Measurements from ENCODE around the gene CFAP58. TPM values are rescaled to one million over a fixed set of nuclear protein-coding genes. Genes with fewer than 3 reads are reported as not detected.

The CFAP58 gene
- total RNA-seq, 1 experiment from 2014 or later: 0.63 TPM

- no peak overlapping the region for H3K18ac ChIP-seq (ENCODE audit: insufficient read length, low read depth, low read length)
- Mint-ChIP-seq H3K27me3 (ENCODE audit: low read depth) (peaks cover under 1% of the 10 kb centered on the region; the same call in 1 of the 2 replicates), H3K9me3 (no peaks in the 10 kb centered on the region), H3K4me1 (peaks cover 16 to 19% of the 10 kb centered on the region in 2 experiments), H3K36me3 (ENCODE audit: insufficient read depth in 1 of 3, low read depth in 3 of 3) (no peaks in the 10 kb centered on the region), H3K27ac (no peak overlapping the region), H3K4me3 (no peak overlapping the region)
- H3K79me2 ChIP-seq (ENCODE audit: insufficient read depth, low read length): no peaks in the 10 kb centered on the region
- H3K4me2 ChIP-seq (ENCODE audit: insufficient read depth, insufficient read length, low read length): no peak overlapping the region
- H3T11ph ChIP-seq (ENCODE audit: low read length): no peak overlapping the region
- H3K4me1 ChIP-seq (ENCODE audit: insufficient read depth, low read length): peaks cover 7% of the 10 kb centered on the region; the same call in 1 of the 2 replicates
- no peak overlapping the region for H4K5ac ChIP-seq (ENCODE audit: insufficient read length, low read depth, low read length)
- no peaks in the 10 kb centered on the region for H3K9me3 ChIP-seq (ENCODE audit: control insufficient read depth, low read depth, low read length)
- H3K4ac ChIP-seq (ENCODE audit: low read depth, low read length): no peak overlapping the region
- H3K27me3 ChIP-seq (ENCODE audit: insufficient read depth, low read length): no peaks in the 10 kb centered on the region; the same call in 1 of the 2 replicates
- no peak overlapping the region for H4K8ac ChIP-seq (replicated peaks; ENCODE audit: insufficient read length, low read depth, low read length)
- no peak for TF ChIP-seq CTCF (conservative IDR thresholded peaks at IDR 0.05)
- no peak overlapping the region for H3K23ac ChIP-seq (ENCODE audit: insufficient read length, low read depth, low read length)
- no peak overlapping the region for H4K91ac ChIP-seq (ENCODE audit: insufficient read length, low read depth, low read length)
- no peak overlapping the region for H3K56ac ChIP-seq (ENCODE audit: insufficient read length, low read depth, low read length)
- no peak overlapping the region for H2BK15ac ChIP-seq (ENCODE audit: low read depth, low read length)
- H2BK20ac ChIP-seq (ENCODE audit: low read depth, low read length, poor library complexity, severe bottlenecking): no peak overlapping the region
- no peak overlapping the region for H3K14ac ChIP-seq (ENCODE audit: insufficient read depth, low read length)
- H2AK5ac ChIP-seq (ENCODE audit: insufficient read length, low read length): no peak overlapping the region
- WGBS (ENCODE audit: extremely low coverage, insufficient read length, low lambda C conversion rate): no CpG with 5 or more reads among the region's 1 CpG
- H3K23me2 ChIP-seq (ENCODE audit: insufficient read length, low read depth, low read length, poor library complexity, severe bottlenecking): no peaks in the 10 kb centered on the region
- no peaks in the 10 kb centered on the region for H3K79me1 ChIP-seq (ENCODE audit: insufficient read depth, low read depth, low read length, poor library complexity, severe bottlenecking)
- H2AFZ ChIP-seq (ENCODE audit: low read length): no peak overlapping the region
- no peak for DNase-seq
- no peak overlapping the region for H3K27ac ChIP-seq (ENCODE audit: insufficient read length, low read depth, low read length)
- H2BK120ac ChIP-seq (ENCODE audit: low read depth, low read length, poor library complexity, severe bottlenecking): no peak overlapping the region
- H3K9ac ChIP-seq (ENCODE audit: extremely low read depth, insufficient read length, low read length): no peak overlapping the region
- H4K20me1 ChIP-seq (ENCODE audit: control insufficient read depth, insufficient read depth, insufficient read length): no peaks in the 10 kb centered on the region
- no peak overlapping the region for H2BK5ac ChIP-seq (ENCODE audit: insufficient read length, low read length)
- H2BK12ac ChIP-seq (ENCODE audit: insufficient read length, low read depth, low read length): no peak overlapping the region
Observed at GRCh38 chr10:104344219-104344618, 9.4 kb upstream of the CFAP58 start.
